Endodermal cell (in vitro differentiated cells): Measurements from ENCODE around the gene VAV3. TPM values are rescaled to one million over a fixed set of nuclear protein-coding genes. Genes with fewer than 3 reads are reported as not detected.

Experiments
- DNase-seq: peaks from one replicate; pipeline ENCODE4 v3.0.0-alpha.2; 2017
- H3K27ac ChIP-seq: 2 replicates; pipeline ENCODE4 v1.5.1; 2013; ENCODE audit warnings: mild to moderate bottlenecking, low read depth, low read length, moderate library complexity
- H3K27me3 ChIP-seq: 2 replicates; pipeline ENCODE4 v1.6.1; 2013; ENCODE audit warnings: mild to moderate bottlenecking, low read length, moderate library complexity; ENCODE audit not compliant: insufficient read depth, control insufficient read depth, poor library complexity, severe bottlenecking
- H3K36me3 ChIP-seq: 2 replicates; pipeline ENCODE4 v1.7.0; 2013; ENCODE audit warnings: mild to moderate bottlenecking, low read length, moderate library complexity; ENCODE audit not compliant: control insufficient read depth, insufficient read depth
- H3K4me1 ChIP-seq: one replicate; pipeline ENCODE4 v1.7.0; 2013; ENCODE audit warnings: low read length; ENCODE audit not compliant: control insufficient read depth, insufficient read depth
- H3K4me3 ChIP-seq: 2 replicates; pipeline ENCODE4 v1.5.1; 2013; ENCODE audit warnings: mild to moderate bottlenecking, low read length, moderate library complexity
- H3K9ac ChIP-seq: 2 replicates; pipeline ENCODE4 v1.6.1; 2013; ENCODE audit warnings: mild to moderate bottlenecking, low read length, moderate library complexity; ENCODE audit not compliant: poor library complexity, severe bottlenecking; ENCODE audit errors: extremely low read depth
- H3K9me3 ChIP-seq: 2 replicates; pipeline ENCODE4 v1.6.1; 2013; ENCODE audit warnings: mild to moderate bottlenecking, low read length, moderate library complexity; ENCODE audit not compliant: control insufficient read depth
- H3K27ac Mint-ChIP-seq: 2 replicates; pipeline ENCODE4 v1.8.0; 2020; ENCODE audit warnings: mixed read lengths
- H3K27me3 Mint-ChIP-seq: 2 replicates; pipeline ENCODE4 v1.8.0; 2021; ENCODE audit warnings: mild to moderate bottlenecking, mixed read lengths; ENCODE audit not compliant: insufficient read depth
- H3K36me3 Mint-ChIP-seq: 2 replicates; pipeline ENCODE4 v1.8.0; 2020; ENCODE audit warnings: low read depth, mixed read lengths
- H3K4me1 Mint-ChIP-seq: 2 replicates; pipeline ENCODE4 v1.8.0; 2020; ENCODE audit warnings: mixed read lengths
- H3K4me3 Mint-ChIP-seq: 2 replicates; pipeline ENCODE4 v1.8.0; 2020; ENCODE audit warnings: mild to moderate bottlenecking, moderate library complexity, mixed read lengths
- H3K9me3 Mint-ChIP-seq: 2 replicates; pipeline ENCODE4 v1.8.0; 2020; ENCODE audit warnings: mild to moderate bottlenecking, mixed read lengths
- CTCF ChIP-seq: fragments of 200-600 bp; sonication (generic); conservative IDR thresholded peaks from 2 replicates; pipeline ENCODE4 v1.5.0; 2021; ENCODE audit warnings: antibody characterized with exemption, mild to moderate bottlenecking
- WGBS, 2 experiments: methylation state at CpG; one replicate each; pipeline versions ENCODE4 v1.1.5 to v1.1.7; 2013; ENCODE audit warnings: missing lambda C conversion rate in 2 of 2, mixed read lengths in 1 of 2; ENCODE audit not compliant: insufficient coverage in 1 of 2, insufficient read length in 1 of 2; 5-methylcytosine and 5-hydroxymethylcytosine counted together
- total RNA-seq, 2 donors: library from RNA; stranded (reverse); fragmentation: NEBNext Ultra II Directional in 1 of 2; extraction: Animal tissue kit (Norgen Biotek cat#: 25700) in 1 of 2; gene quantifications; 2 replicates in 1 of 2; 3 replicates in 1 of 2; pipeline ENCODE4 v1.2.1, GENCODE V29; 2021

The VAV3 gene
- total RNA-seq, 2 donors from 2014 or later: 6.9 to 9.6 TPM

DNA sequence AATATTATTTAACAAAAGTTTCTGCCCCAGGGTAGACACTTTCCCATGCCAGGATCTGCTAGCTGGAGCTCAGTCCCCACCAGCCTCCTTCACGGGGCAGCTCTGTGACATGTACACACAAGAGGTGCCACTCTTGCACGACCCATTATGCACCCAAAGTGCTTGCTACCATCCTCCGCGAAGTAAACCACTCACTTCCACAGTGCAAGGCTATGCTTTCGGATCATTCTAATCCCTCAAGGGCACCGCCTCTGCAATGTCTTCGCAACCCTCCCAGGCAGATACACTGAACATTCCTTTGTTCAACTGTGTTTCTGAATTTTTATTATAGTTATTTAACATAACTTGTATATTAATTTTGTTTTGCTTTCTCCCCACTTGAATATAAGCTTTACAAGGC, 303.8 kb downstream of the VAV3 start:
- no peaks in the 10 kb centered on the region for H3K27me3 ChIP-seq
- WGBS, 2 experiments: 95 to 100% methylated on average over 1 to 7 of the region's 7 CpGs
- H3K9me3 ChIP-seq: no peaks in the 10 kb centered on the region
- Mint-ChIP-seq H3K9me3 (no peaks in the 10 kb centered on the region), H3K4me1 (peaks cover 15% of the 10 kb centered on the region), H3K36me3 (no peaks in the 10 kb centered on the region), H3K27ac (no peak overlapping the region), H3K27me3 (no peaks in the 10 kb centered on the region), H3K4me3 (no peak overlapping the region)
- H3K4me3 ChIP-seq: no peak overlapping the region
- no peak for DNase-seq
- no peak for TF ChIP-seq CTCF
- no peak overlapping the region for H3K27ac ChIP-seq
- no peaks in the 10 kb centered on the region for H3K4me1 ChIP-seq
- H3K36me3 ChIP-seq: no peaks in the 10 kb centered on the region
- no peak overlapping the region for H3K9ac ChIP-seq

GRCh38 chr1:107659961-107660360, 305.0 kb downstream of the VAV3 start:
- no peaks in the 10 kb centered on the region for H3K9me3 Mint-ChIP-seq
- H3K27ac Mint-ChIP-seq: no peak overlapping the region
- Histone ChIP-seq H3K27me3 (no peaks in the 10 kb centered on the region), H3K27ac (no peak overlapping the region), H3K36me3 (no peaks in the 10 kb centered on the region), H3K4me3 (no peak overlapping the region), H3K9me3 (no peaks in the 10 kb centered on the region), H3K4me1 (no peaks in the 10 kb centered on the region), H3K9ac (no peak overlapping the region)
- peaks cover 6% of the 10 kb centered on the region for H3K4me1 Mint-ChIP-seq
- no peak for TF ChIP-seq CTCF
- no peaks in the 10 kb centered on the region for H3K27me3 Mint-ChIP-seq
- 94 to 100% methylated on average over 2 of the region's 2 CpGs for WGBS, 2 experiments
- no peak overlapping the region for H3K4me3 Mint-ChIP-seq
- DNase-seq: no peak
- no peaks in the 10 kb centered on the region for H3K36me3 Mint-ChIP-seq

DNA sequence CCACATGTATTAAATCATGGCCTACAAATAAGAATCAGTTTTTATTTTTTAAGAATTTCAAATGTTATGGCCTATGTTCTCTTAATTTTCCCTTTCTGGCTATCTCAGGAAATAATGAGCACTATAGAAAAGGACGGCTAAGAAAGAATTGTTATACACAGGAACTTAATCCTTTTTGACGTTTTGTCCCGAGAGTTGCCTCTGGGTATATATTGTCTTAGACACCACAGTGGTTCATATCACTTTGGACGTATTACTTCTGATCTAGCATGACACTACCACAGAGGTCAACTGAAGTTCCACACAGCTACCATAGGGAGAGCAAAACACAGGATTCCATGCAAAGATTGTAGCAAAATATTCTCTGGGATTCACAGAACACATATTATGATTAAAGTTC, 307.6 kb downstream of the VAV3 start:
- DNase-seq: no peak
- Mint-ChIP-seq H3K27ac (no peak overlapping the region), H3K4me3 (no peak overlapping the region), H3K27me3 (no peaks in the 10 kb centered on the region), H3K4me1 (no peaks in the 10 kb centered on the region), H3K36me3 (no peaks in the 10 kb centered on the region), H3K9me3 (no peaks in the 10 kb centered on the region)
- Histone ChIP-seq H3K9me3 (no peaks in the 10 kb centered on the region), H3K4me3 (no peak overlapping the region), H3K36me3 (no peaks in the 10 kb centered on the region), H3K4me1 (no peaks in the 10 kb centered on the region), H3K27ac (no peak overlapping the region), H3K9ac (no peak overlapping the region), H3K27me3 (no peaks in the 10 kb centered on the region)
- TF ChIP-seq CTCF: no peak
- 92 to 95% methylated on average over 4 of the region's 4 CpGs for WGBS, 2 experiments
